Measurements from ENCODE around the gene STRN4. TPM values are rescaled to one million over a fixed set of nuclear protein-coding genes. Genes with fewer than 3 reads are reported as not detected.
"Not testable (repeated sequence)": the region's sequence is repeated elsewhere in the genome, so short reads cannot be mapped to it uniquely, and the experiment has no call there.

Gene STRN4
- polyA plus RNA-seq, 5 donors, result 62.2 to 105 (median 80.3) TPM

DNA sequence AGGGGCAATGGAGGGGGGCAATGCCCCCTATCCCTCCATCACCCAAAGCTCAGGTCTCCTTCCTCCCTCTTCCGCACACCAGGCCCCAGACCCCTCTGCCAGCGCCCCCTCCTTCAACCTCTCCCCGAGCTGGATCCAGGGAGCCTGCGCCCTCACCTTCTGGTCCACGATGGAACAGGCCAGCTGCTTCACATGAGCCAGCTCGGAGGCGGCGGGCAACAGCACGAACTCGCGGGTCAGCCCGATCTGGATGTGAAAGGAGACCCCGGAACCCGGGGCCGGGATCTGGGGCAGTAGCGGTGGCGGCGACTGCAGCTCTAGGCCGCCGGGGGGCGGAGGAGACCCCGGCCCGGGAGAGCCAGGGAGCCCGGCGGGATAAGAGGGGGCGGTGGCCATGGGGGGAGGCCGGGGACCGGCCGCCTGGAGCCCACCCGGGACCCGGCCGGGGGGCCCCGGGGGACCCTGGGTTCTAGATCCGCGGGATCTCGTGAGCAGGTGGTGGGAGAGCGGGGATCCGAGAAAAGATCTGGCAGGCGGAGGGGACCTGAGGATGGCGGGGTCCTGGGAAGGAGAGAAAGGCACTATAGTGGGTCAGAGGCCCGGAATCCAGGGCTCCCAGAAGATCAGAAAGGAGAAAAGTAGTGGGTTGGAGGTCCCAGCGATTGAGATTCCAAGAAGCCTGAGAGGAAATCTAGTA is 30.1 kb downstream of the STRN4 start:
- DNase-seq, result no peak

DNA sequence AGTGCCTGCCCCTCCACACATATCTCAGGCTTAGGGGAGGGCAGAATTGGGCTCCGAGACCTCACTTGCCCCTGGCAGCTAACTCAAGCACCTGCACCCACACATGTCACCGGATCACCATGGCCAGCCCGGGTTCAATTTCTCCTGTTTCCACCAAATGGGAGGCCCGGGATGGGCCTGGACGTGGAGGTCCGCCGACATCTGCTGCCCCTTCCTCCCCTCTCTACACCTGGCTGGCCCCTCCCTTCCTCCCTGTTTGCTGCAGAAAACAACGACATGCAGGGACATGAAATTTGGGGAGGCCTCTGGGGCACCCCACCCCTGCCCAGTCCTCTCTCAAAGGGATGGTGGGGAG is 30.7 kb downstream of the STRN4 start:
- DNase-seq, result no peak

DNA sequence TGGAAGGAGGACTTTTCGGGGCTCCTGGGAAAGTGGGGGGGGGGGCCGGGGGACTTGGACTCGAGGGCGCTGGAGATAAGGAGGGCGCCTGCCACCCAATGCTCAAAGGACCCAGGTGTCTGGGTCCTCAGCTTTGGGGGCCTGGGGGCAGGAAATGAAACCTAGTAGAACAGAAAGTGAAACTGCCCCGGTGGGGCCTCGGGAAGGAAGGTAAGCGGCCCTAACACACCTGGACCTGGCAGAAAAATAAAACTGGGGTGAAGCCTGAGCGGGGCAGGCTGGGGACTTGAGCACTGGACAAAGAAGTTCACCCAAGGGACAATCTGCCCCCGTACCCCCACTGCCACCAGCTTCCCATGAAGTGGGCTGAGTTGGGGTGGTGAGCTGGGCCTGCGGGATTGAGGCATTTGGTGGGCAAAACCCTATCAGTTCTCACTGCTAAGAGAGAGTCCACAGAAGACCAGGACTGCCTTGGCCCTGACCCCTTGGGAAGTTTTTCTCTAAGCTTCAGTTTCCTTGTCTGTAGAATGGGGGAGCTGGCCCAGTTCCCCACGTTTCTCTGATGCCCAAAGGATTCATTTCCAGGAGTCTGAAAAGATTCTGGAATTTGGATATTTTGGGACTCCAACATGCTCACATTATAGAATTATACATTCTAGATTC is 31.7 kb downstream of the STRN4 start:
- DNase-seq, result no peak

DNA sequence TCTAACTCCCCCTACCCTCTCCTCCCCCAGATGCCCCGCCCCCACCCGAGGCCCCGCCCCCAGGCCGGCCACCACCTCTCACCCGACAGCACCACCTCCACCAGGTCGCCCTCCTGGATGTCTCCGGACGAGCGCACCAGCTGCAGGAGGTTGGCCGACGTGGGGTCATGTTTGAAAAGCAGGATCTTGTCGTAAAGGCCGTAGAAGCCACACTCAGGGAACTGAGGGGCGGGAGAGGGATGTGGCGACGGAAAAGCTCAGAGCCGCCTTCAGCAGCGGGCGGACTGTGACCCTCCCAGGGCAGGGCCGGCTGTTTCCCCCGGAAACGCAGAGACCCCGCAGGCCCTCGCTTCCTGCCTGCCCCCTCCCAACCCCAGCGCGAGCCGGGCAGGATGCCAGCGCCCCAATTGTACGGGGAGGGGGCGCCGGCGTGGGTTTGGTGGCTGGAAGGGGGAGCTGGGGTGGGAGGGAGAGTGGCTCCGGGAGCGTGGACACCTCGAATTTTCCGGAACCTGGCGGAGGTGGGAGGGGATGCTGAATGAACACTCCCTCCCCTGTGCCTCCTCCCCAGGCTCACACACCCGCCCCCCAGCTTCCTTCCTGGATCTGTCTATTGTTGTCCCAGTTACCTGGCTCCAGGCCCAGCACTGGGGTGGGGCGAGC is 32.3 kb downstream of the STRN4 start:
- DNase-seq, result peak; percentile 92 to 93

DNA sequence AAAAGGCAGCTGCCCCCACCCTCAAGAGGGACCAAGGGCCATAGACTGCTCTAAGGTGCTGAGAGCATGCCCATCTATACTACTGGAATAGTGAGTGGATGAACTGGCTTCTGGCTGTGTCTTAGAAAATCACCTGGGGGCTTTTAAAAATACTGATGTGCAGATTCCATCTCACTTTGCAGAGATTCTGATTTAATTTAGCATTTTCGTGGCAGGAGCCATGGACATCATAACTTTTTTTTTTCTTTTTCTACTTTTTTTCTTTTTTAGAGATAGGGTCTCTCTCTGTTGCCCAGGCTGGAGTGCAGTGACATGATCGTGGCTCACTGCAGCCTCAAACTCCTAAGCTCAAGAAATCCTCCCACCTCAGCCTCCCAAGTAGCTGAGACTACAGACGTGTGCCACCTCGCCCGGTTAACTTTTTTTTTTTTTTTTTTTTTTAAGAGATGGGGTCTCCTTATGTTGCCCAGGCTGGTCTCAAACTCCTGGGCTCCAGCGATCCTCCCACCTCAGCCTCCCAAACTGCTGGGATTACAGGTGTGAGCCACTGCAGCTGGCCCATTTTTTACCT is 33.4 kb downstream of the STRN4 start:
- not testable (repeated sequence) for DNase-seq

DNA sequence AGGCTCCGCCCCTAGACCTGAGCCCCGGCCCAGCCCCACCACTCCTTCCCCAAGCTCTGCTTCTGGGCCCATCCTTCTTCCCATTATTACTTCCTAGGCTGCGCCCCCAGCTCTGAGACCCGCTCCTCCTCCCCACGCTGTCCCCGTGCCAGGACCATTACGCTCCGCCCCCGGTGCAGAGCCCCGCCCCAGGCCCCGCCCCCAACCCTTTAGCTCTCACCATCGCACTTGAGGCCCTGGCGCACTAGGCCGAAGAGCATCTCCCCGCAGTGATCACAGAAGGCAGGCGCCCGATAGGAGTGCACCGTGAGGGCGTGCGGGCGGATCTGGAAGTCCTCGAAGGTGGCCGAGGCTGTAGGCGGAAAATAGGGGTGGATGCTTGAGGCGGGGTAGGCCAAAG is 35.6 kb downstream of the STRN4 start:
- DNase-seq, result no peak

DNA sequence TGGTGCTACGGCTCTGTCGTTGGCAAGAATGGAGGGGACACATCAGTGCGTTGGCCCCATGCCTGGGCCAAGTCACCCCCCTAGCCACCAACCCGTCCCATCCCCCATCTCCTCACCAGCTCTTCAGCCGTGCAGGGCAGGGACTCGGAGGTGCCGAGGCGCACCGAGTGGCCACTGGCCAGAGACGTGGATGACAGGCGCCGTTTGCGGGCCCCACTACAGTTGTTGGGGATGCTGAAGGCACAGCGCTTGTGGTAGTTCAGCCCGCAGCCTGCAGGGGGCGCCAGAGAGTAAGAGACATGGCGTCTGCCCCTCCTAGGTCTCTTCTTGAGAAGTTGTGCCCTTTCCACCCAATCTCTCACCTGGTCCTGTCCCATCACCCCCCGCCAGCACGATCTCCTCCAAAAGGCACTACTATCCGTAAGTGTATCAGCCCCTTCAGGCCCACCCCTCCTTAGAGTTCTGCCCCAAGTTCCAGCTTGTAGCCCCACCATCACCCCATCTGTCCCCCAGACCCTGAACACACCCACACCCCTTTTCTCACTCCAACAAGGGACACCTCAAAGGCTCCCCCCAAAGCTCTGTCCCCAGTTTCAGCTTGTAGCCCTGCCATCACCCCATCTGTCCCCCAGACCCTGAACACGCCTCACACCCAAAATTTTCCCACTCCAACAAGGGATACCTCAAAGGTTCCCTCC is 41.7 kb downstream of the STRN4 start:
- DNase-seq, result peak in 1 of 2 donors; percentile 32

DNA sequence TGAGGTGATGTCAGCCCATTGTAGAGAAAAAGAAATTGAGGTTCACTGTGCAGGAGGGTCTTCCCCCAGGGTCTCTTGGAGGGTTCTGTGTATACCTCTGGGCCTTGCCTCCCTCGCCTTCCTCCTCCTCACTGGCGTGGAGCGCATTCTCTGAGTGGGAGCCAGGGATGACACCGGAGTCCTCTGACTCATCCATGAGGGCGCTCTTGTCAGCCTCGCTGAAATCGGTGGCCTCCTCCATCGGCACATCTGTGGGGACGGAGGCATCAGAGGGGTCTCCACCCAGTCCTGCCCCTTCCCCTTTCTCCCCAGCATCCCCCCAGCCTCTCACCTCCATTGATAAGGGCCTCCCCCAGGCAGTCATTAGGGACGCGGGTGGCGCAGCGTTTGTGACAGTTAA is 45.5 kb downstream of the STRN4 start:
- no peak for DNase-seq

DNA sequence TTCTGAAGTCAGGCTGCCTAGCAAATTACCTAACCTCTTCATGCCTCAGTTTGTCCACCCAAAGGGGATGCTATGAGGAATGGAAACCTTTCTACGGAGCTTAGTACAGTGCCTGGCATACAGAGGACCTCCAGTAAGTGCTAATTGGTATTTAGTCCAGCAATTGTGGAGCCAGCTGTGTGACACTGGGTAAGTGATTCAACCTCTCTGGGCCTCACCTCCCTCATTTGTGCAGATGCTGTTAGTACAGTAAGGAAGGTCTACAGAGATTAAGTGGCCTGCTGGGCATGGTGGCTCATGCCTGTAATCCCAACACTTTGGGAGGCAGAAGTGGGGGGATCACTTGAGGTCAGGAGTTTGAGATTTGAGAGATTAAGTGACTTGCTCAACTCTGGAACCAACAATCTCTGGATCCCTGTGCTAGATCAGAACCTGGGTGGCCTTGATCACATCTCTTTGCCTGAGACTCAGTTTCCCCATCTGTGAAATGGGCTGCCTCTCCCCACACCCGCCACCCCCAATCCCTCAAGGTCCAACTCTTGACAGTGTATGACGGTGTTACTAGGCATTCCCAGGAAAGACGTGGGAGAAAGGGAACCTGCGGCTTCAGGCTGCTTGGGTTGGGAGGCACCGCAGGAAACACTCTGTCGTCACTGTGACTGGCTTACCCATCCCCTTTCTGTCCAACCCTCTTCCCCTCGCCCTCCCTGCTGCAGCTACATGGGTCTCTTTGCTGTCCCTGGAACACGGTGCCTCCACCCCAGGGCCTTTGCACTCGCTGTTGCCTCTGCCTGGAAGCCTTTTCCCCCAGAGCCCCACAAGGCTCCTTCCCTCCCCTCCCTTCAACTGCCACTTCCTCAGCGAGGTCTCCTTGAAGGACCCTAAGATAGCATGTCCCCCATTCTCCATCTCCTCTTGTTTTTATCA is 47.6 kb downstream of the STRN4 start:
- DNase-seq, result no peak

DNA sequence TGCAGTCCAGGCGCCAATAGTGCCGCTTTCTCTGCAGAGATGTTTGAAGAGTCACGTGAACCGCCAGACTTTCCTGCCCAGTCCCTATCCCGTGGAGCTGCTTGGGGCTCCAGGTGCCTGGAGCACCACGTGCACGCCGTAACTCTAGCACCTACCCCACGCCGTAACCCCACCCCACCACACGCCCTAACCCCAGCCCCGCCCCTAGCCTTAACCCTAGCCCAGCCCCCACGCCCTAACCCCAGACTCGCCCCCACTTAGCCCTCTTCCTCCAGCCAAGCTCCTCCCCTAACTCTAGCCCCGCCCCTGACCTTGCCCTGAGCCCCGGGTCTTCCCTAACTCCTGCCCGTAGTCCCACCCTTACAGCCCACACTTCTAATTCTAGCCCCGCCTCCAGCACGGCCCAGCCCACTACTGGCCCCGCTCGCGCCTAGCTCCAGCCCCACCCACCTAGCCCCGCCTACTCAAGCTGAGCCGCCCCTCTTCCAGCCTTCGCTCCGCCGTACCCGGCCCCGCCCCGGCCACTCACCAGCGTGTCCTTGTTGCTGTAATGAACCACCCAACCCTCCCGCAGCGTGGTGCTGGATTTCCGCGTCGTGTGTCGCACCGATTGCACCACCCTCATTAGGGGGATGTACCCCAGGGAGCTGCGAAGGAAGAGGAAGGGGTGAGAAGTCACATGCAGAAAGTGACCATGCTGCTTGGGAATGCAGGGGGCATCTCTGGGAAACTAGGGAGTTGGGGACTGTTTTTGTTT is 48.9 kb downstream of the STRN4 start:
- peak; percentile 71 for DNase-seq

DNA sequence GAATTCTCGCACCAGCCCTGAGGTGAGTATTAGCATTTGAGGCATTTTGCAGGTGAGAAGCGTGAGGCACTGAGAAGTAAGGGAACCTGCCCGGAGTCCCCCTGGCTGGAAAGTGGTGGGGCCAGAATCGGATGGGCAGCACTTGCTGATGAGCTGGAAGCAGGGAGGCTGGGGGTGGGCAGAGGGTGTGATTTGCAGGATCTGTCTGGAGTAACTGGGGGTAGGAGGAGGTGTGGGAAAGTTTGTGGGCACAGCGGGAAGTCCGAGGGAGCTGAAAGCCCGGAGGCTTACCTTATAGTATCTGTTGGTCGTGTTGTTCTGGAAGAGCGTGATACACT is 49.4 kb downstream of the STRN4 start:
- DNase-seq, result no peak

DNA sequence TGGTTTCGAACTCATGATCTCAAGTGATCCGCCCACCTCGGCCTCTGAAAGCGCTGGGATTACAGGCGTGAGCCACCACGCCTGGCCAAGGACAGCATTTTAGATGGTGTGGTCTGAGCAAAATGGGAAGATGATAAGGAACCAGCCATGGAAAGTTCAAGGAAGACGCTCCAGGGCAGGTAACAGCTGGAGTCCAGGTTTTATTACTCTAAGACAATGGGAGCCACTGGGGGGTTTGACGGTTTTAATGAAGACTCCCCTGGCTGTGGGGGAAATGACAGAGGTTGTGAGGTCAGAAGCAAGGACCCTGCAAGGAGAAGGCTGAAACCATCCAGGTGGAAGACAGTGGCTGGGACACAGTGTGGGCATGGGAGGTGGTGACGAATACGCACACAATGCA is 50.2 kb downstream of the STRN4 start:
- no peak for DNase-seq

DNA sequence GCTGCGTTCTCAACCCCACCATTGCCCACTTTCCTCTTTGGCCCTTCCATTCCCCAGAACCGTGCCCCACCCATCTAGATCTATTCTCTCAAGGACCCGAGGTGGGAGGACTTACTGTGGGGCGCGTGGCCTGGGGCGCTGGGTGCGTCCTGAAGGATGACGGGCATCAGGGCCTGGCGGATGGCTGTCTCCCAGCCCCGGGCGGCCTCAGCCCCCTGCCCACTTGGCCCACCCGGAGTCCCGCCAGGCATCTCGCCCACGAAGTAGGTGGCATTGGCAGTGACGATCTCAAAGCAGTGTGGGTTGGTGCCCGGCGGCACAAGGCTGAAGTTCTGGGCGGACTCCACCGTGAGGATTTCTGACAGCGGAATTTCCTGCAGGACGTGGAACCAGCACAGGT is 52.5 kb downstream of the STRN4 start:
- DNase-seq, result no peak

DNA sequence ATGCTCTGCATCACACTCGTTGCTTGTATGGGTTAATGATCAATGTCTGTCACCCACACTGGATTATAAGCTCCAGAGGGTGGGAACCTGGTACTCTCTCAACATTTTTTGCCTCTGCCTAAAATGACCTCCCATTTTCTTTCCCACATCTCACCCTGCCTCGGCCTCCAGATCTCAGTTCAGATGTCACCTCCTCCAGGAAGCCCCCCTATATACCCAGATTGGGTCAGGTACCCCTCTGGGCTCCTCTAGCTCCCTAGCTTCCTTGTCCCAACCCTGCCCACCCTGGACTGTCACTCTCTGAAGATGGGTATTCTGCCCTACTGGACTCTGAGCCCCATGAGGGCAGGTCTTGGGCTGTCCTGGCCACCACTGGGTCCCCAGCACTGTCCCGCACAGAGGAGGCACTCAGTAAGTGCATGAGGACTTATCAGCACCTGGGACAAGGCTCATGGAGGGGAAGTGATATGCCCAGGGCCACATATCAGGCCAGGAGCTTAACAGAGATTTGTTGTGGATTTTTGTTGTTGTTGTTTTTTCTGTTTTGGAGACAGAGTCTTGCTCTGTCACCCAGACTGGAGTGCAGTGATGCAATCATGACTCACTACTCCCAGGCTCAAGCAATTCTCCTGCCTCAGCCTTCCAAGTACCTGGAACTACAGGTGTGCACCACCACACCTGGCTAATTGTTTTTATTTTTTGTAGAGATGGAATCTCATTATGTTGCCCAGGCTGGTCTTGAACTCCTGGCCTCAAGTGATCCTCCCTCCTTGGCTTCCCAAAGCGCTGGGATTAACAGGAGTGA is 53.1 kb downstream of the STRN4 start:
- no peak for DNase-seq

DNA sequence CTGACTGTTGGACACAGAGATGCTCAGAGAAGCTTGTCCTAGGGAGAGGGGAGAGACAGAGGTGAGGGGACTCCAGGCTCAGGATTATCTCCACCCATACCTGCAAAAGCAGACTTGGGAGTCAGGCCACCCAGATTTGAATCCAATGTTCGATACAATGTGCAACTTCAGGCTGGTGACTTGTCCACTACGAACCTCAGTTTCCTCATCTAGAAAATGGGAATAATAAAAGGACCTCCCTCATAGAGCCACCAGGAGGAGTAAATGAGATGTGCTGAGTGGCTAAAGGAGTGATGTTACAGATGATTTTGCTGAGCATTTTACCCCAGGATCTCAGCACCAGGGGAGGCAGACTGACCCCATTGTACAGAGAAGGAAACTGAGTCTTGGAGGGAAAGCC is 54.3 kb downstream of the STRN4 start:
- no peak for DNase-seq

DNA sequence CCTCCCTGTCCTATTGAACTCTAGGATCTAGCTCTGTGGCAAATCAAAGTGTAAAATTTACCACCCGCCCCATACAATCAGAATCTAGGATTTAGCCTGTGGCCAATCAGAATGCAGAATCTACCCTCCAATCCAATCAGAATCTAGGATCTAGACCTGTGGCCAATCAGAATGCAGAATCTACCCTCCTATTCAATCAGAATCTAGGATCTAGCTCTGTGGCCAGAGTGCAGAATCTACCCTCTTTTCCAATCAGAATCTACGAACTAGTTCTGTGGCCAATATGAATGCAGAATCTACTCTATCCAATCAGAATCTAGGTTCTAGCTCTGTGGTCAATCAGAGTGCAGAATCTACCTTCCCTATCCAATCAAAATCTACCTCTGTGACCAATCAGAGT is 55.1 kb downstream of the STRN4 start:
- DNase-seq, result no peak

DNA sequence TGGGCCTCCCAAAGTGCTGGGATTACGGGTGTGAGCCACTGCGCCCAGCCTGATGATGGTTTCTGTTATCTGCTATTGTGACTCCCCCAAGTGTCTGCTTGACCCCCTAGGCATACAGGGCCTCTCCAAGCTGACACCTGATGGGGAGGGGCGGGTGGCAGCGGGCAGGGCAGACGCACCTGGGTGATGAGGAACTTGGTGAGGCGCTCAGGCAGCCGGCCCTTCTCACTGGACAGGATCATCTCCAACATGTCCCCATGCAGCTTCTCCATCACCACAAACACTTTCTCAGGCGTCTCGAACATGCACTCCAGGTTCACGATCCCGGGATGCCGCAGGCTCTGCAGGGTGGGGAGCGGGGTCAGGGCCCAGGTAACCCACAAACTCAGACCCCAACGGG is 56.9 kb downstream of the STRN4 start:
- DNase-seq, result no peak

DNA sequence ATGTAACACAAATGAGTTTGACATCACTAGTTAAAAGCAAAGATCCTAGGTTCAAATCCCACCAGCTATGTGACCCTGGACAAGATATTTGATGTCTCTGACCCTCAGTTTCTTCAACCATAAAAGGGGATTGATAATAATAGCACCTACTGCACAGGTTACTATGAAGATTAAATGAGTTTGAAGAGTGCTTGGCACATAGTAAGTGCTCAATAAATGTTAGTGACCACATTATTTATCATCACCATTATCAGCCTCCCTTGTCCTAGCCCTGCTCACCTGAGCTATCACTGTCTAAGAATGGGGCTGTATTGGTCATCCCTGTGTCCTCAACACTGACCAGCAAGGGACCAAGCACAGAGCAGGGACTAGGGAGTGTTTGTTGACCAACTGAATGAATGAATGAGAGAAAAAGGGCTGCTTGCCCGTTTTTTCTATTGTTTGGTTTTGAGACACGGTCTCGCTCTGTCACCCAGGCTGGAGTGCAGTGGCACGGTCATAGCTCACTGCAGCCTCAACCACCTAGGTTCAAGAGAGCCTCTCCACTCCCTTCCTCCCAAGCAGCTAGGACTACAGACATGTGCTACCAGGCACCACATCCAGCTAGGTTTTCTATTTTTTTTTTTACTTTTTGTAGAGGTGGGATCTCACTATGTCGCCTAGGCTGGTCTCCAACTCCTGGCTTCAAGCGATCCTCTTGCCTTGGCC is 58.7 kb downstream of the STRN4 start:
- DNase-seq, result no peak

DNA sequence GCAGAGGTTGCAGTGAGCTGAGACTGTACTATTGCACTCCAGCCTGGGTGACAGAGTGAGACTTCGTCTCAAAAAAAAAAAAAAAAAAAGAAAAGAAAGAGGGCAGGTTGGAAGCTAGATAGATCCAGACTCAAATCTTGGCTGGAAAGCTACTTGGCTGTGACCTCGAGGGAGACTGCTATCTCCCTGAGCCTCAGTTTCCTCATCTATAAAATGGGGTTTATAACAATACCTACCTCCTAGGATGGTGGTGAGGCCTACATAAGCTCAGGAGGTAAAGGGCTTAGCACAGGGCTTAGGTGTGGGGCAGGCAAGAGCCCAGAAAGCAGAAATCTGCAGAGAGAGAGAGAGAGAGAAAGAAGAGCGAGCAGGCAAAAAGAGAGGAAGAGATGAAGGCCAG is 61.1 kb downstream of the STRN4 start:
- no peak for DNase-seq

Data from right lung (tissue), 5 donors.